Activated T-helper 1 cell treated with anti-CD3 and anti-CD28 coated beads, Interleukin-2, amount 50 U/mL, for 16 hours (primary cell): Measurements from ENCODE around the gene DUOX1.

Experiments used
- DNase-seq, 2 donors: peaks; one replicate each; pipeline ENCODE4 v3.0.0-alpha.2; 2020; ENCODE audit warnings: low read depth in 1 of 2, low spot score in 1 of 2

DUOX1 gene

DNA sequence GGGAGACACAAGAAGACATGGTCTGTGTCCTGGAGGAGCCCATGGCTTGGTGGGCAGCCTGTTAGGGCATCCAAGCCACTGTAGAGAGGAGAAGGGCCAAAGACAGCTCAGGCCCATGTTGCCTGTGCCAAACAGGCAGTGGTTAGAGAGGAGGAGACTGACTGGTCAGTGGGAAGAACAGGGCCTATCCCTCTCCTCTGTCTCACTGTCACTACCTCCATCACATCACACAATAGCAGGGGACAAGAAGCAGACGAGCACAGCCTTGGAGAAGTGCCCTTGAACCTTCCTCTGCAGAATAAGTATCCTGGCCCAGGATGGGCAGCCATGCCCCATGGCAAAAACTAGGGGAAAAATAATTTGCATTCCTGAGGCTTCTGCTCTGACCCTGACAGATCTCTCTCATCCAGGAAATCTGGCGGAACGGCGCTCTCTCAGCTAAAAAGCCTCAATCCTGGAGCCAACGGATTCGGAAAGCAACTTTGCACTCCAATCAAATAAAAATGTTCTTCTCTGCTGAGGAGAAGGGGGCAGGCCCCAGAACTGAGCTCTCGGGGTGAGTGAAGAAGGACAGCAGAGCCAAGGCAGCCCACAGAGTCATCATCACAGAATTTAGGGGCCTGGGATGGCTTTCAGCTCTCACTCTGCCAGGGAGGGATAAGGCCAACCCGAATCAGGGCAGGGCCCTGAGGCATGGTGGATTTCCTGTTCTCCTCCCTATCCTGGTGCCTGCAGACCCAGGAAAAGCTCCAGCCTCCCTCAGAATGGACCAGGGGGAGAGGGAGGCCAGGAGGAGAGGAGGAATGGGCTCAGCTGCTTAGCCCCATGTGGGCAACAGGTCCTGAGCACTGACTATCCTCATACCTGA lies 56.3 kb downstream of the DUOX1 start:
- DNase-seq, result no peak

DNA sequence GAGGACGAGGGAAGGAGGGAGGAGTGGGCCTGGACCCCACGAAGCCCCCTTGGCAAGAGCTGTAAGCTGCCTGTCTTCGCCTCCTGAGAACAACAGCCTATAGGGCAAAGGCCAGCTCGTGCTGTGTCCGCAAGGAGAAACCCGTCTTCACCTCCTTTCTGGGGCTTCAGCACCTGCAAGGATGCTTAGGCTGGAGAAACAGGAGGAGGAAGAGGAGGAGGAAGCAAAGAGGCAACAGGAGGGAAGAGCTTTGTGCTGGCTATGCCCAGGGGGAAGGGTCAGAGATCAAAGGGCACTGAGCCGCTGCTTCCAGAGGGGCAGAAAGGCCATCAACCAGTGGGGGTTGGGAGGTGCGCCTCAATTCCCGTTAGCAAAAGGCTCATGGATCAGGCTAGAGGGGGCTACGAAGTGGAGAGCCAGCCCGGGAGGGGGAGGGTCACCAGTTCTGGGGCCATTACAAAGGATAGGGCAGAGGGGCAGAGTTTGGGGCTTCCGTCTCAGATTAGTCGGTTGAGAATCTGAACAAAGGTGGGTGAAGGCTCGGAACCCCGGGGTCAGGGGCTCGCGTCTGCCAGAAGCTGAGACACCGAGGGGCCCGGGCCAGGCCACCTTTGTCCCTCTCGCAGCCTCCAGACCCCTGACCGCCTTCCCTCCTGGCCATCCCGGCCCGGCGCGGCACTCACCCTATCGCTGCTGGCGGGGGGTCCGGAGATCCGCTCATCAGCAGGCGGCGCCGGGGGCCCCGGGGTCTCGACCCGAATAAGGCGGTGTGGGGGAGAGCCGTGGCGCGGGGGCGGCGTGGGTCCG lies 57.2 kb downstream of the DUOX1 start:
- no peak for DNase-seq

DNA sequence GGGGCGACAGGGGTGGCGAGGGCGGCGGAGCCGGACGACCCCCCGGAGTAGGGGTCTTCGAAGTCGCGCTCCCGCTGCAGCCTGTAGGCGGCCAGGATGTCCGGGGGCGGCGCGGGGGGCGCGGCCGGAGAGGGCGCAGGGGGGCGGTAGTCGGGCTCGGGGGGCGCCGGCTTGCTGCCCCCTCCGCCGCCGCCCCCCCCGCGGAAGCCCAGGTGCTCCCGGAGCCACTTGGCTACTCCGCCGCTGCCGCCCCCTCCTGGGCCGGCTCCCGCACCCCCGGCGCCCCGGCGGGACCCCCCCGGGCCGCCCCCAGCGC lies 57.7 kb downstream of the DUOX1 start:
- no peak for DNase-seq

DNA sequence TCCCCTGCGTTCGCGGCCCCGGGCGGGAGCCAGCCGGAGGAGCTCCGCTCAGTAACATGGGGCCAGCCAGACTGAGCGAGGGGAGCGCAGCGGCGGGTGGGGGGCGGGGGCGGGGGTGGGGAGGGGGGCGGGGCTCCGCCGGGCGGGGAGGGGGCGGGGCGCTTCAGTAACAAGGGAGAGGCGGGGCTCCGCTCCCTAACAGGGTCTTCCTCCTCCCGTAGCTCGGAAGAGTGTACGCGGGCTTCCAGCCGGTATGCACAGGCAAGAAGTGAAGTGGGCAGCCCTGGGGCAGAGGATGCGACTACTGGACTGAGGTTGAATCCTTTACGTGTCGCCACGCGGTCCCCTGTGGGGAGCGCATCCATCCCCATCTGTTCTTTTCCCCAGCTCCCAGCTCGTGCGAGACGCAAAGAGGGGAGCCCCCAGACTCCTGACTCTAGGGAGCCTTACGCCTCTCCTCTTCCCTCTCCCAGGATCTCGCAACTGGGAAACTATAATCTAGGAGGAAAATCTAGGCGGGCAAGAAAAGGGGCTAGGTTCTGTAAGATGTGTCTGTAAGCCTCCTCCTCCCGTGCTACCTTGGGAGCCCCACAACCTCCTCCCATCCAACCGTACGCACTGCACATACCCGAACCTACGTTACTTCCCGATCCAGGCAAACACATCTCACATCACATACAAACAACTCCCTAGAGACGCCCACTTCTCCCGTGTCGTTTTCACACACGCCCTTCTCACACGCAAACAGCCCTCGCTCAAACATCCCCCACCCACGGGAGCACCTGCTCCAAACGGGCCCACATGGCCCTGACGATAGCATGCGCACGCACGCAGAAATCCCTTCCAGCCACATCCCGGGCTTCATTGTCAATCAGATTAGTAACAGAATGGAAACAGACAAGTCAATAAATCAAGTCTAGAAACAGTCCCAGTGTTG lies 58.4 kb downstream of the DUOX1 start, which contains the start of gene SHF:
TSS of gene SHF (minus strand) at position 73 of the 937 bp plus-strand sequence. CDS start at position 58, 15 bp downstream.
- DNase-seq, result peak in 1 of 2 donors; percentile 69

DNA sequence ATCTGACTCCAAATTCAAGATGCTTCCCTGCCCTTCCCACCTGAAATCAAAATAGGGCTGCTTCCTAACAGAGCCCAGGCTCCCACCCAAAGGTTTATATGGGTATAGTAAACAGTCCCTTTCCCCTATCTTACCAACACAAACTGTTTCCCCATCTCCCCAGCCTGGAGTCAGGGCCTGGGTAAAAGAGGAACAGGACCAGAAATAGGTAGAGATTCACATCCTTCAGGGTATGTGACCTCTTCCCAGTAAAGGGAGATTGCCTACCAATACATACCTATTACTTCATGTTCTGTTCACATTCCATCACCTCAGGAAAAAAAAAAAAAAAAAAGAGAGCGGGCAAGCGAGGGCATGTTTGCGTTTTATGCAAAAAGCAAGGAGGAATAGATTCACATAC lies 67.7 kb downstream of the DUOX1 start:
- no peak for DNase-seq

DNA sequence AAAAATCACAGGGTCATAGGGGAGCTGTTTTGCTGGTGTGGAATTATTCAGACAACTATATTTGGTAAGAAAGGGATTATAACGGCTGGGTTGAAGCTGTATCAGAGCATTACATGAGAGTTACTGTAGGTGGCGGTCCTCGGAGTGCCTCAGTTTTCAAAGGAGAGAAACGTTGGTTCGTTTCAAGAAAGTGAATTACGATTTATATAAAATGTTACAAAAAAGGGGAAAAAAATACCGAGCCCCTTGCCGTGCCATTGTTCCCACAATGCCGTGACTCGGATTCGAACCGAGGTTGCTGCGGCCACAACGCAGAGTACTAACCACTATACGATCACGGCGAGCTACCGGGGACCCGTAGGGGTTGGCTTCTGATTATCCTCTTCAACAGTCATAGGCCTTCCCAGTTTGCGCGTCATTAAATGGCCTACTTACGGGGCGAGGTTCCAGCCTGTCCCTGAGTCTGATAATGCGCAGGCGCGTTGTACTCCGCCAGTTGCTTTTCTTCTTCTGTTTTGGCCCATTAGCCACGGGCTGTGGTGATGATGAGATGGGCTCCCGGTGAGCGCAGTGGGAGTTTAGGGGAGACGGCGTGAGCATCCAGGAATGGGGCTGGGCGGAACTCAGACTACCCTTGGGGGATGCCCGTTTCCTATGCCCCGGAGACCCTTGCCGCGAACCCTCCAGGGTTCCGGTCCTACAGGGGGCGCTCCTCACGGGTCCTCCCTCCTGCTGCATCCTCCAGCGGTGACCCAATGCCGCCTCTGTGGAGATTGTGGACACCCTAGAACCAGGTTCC lies 68.7 kb downstream of the DUOX1 start:
- DNase-seq, result peak; percentile 87 to 89

DNA sequence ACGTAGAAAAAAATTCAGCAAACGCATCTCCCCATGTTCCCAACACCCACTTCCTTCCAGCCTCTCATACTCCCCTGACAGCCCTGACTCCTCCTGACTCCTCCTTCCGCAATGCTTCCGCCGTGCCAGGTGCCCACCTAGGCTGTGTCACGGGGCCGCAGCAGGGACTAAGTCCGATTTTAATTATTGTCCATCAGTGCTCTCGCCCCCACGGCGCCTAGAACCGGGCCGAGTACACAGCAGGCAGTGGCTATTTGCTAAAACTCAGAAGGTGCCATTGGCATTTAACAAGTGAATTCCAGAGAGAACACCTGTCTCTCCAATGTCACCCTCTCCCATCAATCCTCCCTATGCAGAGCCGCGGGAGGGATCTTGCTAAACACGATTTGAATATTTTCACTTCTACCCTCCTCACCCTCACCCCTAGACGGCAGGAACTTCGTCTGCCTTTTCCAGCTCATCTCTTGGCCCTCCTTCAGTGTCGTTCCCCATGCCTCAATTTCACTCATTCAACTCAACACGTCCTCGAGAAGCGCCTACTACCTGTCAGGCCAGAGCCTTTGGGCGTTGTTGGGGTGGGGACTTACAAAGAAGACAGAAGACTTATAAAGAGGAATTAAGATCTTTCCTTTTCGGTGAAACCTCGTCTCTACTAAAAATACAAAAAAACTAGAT lies 69.5 kb downstream of the DUOX1 start:
- peak in 1 of 2 donors; percentile 15 for DNase-seq

DNA sequence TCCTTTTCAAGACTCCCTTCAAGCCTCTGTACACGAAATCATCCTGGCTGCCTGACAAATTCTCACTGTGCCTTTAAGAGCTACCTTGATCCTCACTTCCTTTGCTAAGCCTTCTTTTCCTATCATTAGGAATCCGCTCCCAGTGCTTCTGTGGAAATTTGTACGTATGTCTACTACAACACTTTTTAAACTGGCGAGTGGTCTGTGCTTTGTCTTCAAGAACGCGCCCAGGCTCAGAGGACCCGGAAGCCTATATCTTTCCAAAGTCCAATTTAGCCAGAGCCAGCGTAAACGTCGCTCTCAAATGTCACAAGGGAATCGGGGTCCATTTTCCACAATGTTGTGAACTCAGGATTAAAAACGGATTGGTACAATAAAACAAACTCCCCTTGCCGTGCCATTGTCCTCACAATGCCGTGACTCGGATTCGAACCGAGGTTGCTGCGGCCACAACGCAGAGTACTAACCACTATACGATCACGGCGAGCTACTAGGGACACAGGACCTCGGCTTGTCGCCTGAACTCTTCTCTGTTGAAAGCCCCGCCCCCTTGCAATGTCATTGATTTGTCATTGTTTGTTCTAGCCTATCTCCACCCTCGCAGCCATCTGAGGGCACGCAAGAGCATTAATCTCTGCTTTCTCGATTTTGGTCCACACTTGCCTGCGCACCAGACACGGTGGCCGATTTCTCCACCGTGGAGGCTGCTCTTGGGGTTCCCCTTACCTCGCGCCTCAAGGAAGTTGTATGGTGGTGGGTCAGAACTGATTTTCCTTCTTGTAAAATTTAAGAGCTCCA lies 70.4 kb downstream of the DUOX1 start:
- peak; percentile 93 to 98 for DNase-seq

DNA sequence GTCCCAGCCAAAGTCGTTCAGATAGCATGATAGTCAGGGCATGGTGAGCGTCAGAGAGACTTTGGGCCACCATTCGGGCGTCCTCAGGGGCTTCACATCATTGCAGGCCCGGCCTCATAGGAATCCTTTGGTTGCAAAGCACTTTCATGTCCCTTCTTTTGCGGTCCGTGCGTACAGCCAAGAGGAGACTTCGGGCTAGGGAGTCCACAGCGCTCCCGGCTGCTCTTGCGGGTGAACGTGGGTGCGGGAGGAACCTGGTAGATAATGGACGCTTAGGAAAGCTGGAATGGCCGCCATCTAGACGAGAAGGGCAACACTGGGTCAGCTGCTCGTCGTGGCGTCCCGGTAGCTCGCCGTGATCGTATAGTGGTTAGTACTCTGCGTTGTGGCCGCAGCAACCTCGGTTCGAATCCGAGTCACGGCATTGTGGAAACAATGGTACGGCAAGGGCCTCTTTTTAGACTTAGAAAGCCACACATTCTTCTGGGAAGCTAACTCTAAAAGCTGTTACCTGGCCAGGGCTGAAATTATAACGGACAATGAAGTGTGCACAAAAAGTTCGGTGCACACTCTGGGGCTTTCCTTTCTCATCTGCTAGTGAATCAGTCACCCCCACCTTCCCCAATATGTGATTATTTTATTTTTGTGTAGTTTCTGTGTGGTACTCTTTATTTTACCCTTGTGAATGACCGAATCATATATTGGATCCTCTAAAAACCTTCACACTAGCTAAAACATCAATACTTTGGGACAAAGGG lies 71.2 kb downstream of the DUOX1 start:
- DNase-seq, result peak; percentile 48 to 49

DNA sequence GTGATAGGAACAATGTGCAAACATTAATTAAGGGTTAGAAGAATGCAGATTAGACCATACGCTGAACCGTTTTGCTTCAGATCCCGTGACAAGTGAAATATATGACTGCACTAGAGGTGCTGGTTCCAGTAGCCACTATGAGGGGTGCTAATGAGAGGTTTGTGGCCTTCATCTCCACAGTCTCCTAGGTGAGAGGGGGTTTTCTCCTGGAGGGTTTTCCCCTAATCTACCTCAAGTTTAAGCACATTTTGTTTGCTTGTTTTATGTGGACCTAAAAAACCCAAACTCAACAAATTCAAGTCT lies 71.7 kb downstream of the DUOX1 start:
- DNase-seq, result no peak

DNA sequence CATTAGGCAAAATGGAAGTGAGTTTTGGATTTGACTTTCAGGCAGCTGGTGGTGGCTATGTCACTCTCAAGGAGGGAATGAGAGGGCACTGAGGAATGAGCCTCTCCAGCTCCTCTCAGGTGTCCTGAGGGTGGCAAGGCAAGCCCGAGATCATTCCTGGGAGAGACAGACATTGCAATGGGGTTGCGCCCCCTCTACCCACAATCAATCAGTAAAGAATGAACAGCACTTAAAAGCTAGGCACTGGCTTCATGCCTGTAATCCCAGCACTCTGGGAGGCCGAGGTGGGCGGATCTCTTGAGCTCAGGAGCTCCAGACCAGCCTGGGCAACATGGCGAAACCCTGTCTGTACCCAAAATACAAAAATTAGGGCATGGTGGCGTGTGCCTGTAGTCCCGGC lies 72.1 kb downstream of the DUOX1 start:
- no peak for DNase-seq

DNA sequence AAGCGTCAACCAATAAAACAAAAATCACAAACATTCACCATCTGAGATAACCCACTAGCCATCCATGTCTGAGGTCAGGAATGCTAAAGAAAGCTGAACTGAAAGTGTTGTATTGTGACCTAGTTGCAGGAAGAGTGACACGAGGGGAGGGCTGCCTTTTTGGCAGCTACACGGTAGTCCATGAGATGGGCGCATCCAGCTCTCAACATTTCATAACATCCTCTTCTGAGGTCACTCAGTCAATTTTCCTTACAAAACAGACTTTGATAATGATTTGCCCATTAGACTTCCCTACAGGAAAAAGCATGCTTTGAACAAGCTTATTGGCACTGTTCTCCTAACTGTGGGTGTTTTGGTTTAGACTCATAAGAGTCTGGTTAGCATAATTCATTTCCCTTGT lies 73.4 kb downstream of the DUOX1 start:
- no peak for DNase-seq

DNA sequence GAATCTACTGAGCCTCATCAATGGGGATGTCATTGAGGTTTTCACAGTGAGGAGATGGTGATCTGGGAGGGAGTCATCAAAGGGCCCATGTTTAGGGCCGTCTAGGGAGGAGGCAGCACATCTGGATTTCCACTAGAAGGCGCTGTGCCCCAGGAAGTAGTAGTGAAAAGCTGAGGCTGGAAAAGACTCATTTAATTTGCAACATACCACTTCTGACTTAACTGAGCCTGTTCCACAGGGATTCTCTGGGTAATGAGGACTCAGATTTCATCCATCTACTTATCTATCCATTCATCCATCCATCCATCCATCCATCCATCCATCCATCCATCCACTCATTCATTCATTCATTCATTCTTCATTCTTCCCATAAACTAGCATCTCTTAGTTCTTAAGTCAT lies 75.4 kb downstream of the DUOX1 start:
- peak in 1 of 2 donors; percentile 26 for DNase-seq

DNA sequence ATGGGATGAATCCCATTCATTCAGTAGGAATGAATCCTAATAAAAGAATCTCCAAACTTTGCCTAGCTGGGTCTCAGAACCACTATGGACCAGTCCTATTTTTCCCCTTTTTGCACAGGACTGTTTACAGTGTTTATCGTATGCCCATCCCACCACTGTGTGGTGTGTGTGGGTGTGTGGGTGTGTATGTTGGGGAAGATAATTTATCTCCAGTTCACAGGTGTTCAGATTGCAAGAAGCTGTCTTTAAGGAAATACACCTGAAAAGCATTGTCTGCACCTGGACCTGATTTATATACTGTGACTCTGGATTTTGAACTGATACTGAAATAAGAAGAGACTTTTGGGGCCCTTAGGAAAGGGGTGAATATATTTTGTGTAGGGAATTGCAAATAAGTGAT lies 82.7 kb downstream of the DUOX1 start:
- no peak for DNase-seq
